GM18867 (cell line): Measurements from ENCODE around the gene CAPN3.
"Not testable (repeated sequence)": the region's sequence is repeated elsewhere in the genome, so short reads cannot be mapped to it uniquely, and the experiment has no call there.

Experiments used
- ATAC-seq: cut with Tn5 transposase; IDR thresholded peaks from one replicate; pipeline ENCODE4 v1.9.1; 2021; ENCODE audit warnings: mild to moderate bottlenecking, moderate library complexity; ENCODE audit not compliant: unreplicated experiment

Gene CAPN3

DNA sequence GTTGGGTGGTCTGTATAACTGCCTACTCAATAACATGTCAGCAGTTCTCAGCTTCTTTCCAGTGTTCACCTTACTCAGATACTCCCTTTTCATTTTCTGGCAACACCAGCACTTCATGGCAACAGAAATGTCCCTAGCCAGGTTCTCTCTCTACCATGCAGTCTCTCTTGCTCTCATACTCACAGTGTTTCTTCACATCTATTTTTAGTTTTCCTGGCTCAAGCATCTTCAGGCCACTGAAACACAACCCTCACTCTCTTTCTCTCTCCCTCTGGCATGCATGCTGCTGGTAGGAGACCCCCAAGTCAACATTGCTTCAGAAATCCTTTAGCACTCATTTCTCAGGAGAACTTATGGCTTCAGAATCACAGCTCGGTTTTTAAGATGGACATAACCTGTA lies at the start of gene CAPN3:
Gene CAPN3, plus strand, starts transcription at position 253 of the 400 bp plus-strand sequence. CDS start 305 bp downstream, outside the sequence.
- ATAC-seq = no peak

- ATAC-seq = no peak
These were observed 45.8 kb upstream of the CAPN3 start for GRCh38 chr15:42313463-42313862.

DNA sequence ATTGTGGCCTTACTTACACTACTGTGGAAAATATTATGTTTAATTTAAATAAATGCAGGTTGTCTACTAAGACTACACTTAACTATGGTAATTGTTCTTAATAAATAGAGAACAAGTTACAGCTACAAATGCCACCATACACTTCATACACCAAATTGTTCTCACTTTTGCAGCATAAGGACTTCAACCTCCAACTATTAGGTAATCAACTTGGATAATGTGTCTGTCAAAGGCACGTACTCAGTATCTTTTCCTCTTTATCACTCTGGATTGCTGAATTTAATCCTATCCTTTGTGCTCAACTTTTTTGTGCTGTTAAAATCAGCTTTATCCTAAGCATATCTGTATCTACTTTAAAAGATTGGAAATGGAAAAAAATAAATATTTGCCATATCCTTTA lies 44.5 kb upstream of the CAPN3 start:
- ATAC-seq = no peak

DNA sequence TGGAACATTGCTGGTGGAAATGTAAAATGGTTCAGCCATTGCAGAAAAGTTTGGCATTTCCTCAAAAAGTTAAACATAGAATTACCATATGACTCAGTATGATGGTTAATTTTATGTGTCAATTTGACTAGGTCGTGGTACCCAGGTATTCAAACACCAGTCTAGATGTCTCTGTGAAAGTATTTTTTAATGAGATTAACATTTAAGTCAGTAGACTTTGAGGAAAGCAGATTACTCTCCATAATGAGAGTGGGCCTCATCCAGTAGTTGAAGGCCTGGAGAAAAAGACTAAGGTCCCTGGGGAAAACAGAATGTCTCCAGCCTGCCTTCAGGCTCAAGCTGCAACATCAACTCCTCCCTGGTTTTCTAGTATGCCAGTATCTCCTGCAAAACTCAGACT lies 43.8 kb upstream of the CAPN3 start:
- ATAC-seq = no peak

- ATAC-seq = not testable (repeated sequence)
These were observed 43.0 kb upstream of the CAPN3 start for GRCh38 chr15:42316282-42316805.

- ATAC-seq = no peak
These were observed 40.1 kb upstream of the CAPN3 start for GRCh38 chr15:42319206-42319605.

GRCh38 chr15:42324308-42324707 lies 35.0 kb upstream of the CAPN3 start:
- no peak for ATAC-seq

DNA sequence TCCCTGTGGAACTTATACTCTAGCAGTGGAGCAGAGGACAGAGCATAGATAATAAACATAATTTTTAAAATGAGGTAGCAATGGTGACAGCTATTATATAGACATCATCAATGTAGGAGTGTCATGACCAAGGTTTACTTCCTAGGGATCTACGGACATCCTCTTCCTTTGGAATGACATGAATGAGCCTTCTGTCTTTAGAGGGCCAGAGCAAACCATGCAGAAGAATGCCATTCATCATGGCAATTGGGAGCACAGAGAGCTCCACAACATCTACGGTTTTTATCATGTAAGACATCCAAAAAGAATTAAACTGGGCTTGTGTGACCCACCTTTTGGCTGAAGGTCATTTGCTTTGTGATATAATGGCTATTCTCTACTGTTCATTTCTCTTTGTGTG lies 30.1 kb upstream of the CAPN3 start:
- ATAC-seq = no peak

DNA sequence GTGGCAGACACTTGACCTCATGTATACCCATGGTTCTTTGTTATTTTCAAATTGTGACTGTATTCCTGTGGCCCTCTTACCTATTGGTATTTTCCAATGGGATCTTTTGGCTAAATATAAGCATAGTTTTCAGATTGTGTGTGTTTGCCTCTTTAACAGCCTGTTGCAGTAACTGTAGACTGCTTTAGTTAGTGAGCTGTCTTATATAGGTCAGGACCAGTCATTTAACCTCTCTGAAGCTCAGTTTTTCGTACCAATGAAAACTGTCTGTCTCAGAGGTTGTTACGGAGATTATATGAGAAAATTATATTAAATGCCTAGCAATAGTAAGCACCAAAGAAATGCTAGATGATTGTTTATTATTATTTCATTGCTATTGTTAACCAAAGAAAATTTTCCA lies 29.3 kb upstream of the CAPN3 start:
- ATAC-seq = no peak

- ATAC-seq = no peak
These were observed 28.1 kb upstream of the CAPN3 start for GRCh38 chr15:42331235-42331634.

- ATAC-seq = no peak
These were observed 27.0 kb upstream of the CAPN3 start for GRCh38 chr15:42332331-42332730.

DNA sequence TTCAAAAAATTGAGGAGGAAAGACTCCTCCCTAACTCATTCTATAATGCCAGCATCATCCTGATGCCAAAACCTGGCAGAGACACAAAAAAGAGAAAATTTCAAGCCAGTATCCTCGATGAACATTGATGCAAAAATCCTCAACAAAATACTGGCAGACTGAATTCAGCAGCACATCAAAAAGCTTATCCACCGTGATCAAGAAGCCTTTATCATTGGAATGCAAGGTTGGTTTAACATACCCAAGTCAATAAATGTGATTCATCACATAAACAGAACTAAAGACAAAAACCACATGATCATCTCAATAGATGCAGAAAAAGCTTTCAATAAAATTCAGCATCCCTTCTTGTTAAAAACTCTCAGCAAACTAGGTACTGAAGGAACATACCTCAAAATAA lies 24.2 kb upstream of the CAPN3 start:
- ATAC-seq = no peak

GRCh38 chr15:42336650-42337049 lies 22.7 kb upstream of the CAPN3 start:
- not testable (repeated sequence) for ATAC-seq

DNA sequence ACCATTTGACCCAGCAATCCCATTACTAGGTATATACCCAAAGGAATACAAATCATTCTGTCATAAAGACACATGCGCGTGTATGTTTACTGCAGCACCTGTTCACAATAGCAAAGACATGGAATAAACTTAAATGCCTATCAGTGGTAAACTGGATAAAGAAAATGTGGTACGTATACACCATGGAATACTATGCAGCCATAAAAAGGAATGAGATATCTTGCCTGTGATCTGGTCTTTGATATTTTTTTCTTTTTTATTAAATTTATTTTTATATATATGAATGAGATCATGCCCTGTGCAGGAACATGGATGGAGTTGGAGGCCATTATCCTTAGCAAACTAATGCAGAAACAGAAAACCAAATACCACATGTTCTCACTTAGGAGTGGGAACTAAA lies 22.2 kb upstream of the CAPN3 start:
- ATAC-seq = not testable (repeated sequence)

GRCh38 chr15:42338500-42338899 lies 20.8 kb upstream of the CAPN3 start:
- ATAC-seq = no peak

- ATAC-seq = no peak
These were observed 15.6 kb upstream of the CAPN3 start for GRCh38 chr15:42343596-42344232.

- ATAC-seq = no peak
These were observed 14.5 kb upstream of the CAPN3 start for GRCh38 chr15:42344763-42345162.

GRCh38 chr15:42345504-42345903 lies 13.8 kb upstream of the CAPN3 start:
- no peak for ATAC-seq

- no peak for ATAC-seq
These were observed 11.2 kb upstream of the CAPN3 start for GRCh38 chr15:42348083-42348482.

- no peak for ATAC-seq
These were observed 10.1 kb upstream of the CAPN3 start for GRCh38 chr15:42349186-42349585.

DNA sequence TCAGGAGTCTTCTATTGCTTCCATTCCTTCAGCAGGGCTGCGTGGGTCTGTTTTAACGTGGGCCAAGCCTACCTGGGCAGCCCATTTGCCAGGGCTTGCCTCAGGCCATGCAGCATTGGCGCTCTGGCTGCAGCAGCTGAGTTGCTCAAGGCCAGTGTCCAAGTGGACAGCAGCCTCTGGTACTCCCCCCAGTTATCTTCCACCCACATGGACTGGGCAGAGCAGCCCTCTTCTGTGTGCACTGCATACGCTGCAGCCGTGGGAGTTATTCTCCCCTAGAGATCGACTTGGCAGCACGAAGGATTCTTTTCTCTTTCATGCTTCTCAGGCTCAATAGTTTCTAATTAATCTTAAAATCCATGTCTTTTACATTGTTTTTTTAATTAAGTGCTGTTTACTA lies 6.9 kb upstream of the CAPN3 start:
- ATAC-seq = no peak

- ATAC-seq = no peak
These were observed 6.2 kb upstream of the CAPN3 start for GRCh38 chr15:42353061-42353460.

DNA sequence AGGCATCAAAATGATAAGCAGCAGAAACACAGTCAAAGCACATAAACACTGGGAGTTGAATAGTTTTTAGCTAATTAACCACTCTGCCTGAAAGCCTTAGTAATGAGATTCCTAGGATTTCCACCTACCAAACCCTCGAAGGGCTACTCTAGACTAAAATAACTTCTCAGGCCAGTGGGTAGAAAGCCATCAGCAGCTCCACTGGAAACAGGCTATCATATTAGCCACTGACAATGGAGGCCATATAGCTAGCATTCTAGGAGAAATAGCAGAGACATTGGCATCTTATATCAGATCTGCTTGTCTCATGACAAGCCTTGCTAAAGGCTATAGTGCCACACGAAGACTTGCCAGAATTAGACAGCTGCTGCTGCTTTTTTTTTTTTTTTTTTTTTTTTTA lies 4.5 kb upstream of the CAPN3 start:
- ATAC-seq = no peak
